ENCODE measurements around the gene EML6. TPM values are rescaled to one million over a fixed set of nuclear protein-coding genes. Genes with fewer than 3 reads are reported as not detected.

EML6 gene
- total and polyA plus RNA-seq, 2 donors (not counting 1 experiment from before 2014, with no cell fraction given): 0.34 to 1.3 TPM

GRCh38 chr2:54775710-54776109, 52.2 kb downstream of the EML6 start:
- no peaks in the 10 kb centered on the region for H4K20me1 ChIP-seq (ENCODE audit: control insufficient read depth, extremely low read depth, insufficient read depth, low read length)
- H3K36me3 ChIP-seq (ENCODE audit: control insufficient read depth, insufficient read depth, low read length): no peaks in the 10 kb centered on the region
- no peak overlapping the region for H3K27ac ChIP-seq (ENCODE audit: insufficient read depth, low read length)
- H3K27me3 ChIP-seq (ENCODE audit: control insufficient read depth, insufficient read depth, low read length): no peaks in the 10 kb centered on the region
- no peak overlapping the region for H3K4me3 ChIP-seq (replicated peaks in 1 of 4; ENCODE audit: control extremely low read depth in 1 of 4, insufficient read depth in 1 of 4, low read depth in 3 of 4, low read length in 4 of 4)
- no peak overlapping the region for H3K4me2 ChIP-seq (ENCODE audit: extremely low read depth, insufficient read depth, low read length)
- DNase-seq (ENCODE audit: low read depth in 2 of 2): peak in 1 of 2 donors; percentile 8
- H3K9me3 ChIP-seq (ENCODE audit: control insufficient read depth, insufficient read depth, low read depth, low read length): no peaks in the 10 kb centered on the region
- H2AFZ ChIP-seq (ENCODE audit: low read length): no peak overlapping the region
- no peak for TF ChIP-seq EZH2 (IDR thresholded peaks at IDR 0.05; ENCODE audit: low read length, missing control alignments)
- no peak for TF ChIP-seq CTCF (conservative IDR thresholded peaks at IDR 0.05 in 1 of 2, IDR thresholded peaks at IDR 0.05 in 1 of 2; ENCODE audit: low read depth in 1 of 2, low read length in 2 of 2)
- no peak overlapping the region for H3K9ac ChIP-seq (ENCODE audit: insufficient read depth, low read length)
- H3K4me1 ChIP-seq (ENCODE audit: control insufficient read depth, extremely low read depth, insufficient read depth, low read length): no peaks in the 10 kb centered on the region
- H3K79me2 ChIP-seq (ENCODE audit: control insufficient read depth, insufficient read depth, low read length): no peaks in the 10 kb centered on the region

GRCh38 chr2:54776494-54776893, 53.0 kb downstream of the EML6 start:
- no peaks in the 10 kb centered on the region for H3K4me1 ChIP-seq (ENCODE audit: control insufficient read depth, extremely low read depth, insufficient read depth, low read length)
- TF ChIP-seq EZH2 (IDR thresholded peaks at IDR 0.05; ENCODE audit: low read length, missing control alignments): no peak
- TF ChIP-seq CTCF (conservative IDR thresholded peaks at IDR 0.05 in 1 of 2, IDR thresholded peaks at IDR 0.05 in 1 of 2; ENCODE audit: low read depth in 1 of 2, low read length in 2 of 2): no peak
- H2AFZ ChIP-seq (ENCODE audit: low read length): no peak overlapping the region
- H3K27ac ChIP-seq (ENCODE audit: insufficient read depth, low read length): no peak overlapping the region
- no peak overlapping the region for H3K4me3 ChIP-seq (replicated peaks in 1 of 4; ENCODE audit: control extremely low read depth in 1 of 4, insufficient read depth in 1 of 4, low read depth in 3 of 4, low read length in 4 of 4)
- no peaks in the 10 kb centered on the region for H4K20me1 ChIP-seq (ENCODE audit: control insufficient read depth, extremely low read depth, insufficient read depth, low read length)
- H3K9me3 ChIP-seq (ENCODE audit: control insufficient read depth, insufficient read depth, low read depth, low read length): no peaks in the 10 kb centered on the region
- no peak for DNase-seq (ENCODE audit: low read depth in 2 of 2)
- H3K79me2 ChIP-seq (ENCODE audit: control insufficient read depth, insufficient read depth, low read length): no peaks in the 10 kb centered on the region
- no peaks in the 10 kb centered on the region for H3K36me3 ChIP-seq (ENCODE audit: control insufficient read depth, insufficient read depth, low read length)
- no peak overlapping the region for H3K9ac ChIP-seq (ENCODE audit: insufficient read depth, low read length)
- no peaks in the 10 kb centered on the region for H3K27me3 ChIP-seq (ENCODE audit: control insufficient read depth, insufficient read depth, low read length)
- H3K4me2 ChIP-seq (ENCODE audit: extremely low read depth, insufficient read depth, low read length): no peak overlapping the region

GRCh38 chr2:54783349-54783748, 59.9 kb downstream of the EML6 start:
- H2AFZ ChIP-seq (ENCODE audit: low read length): no peak overlapping the region
- no peak overlapping the region for H3K9ac ChIP-seq (ENCODE audit: insufficient read depth, low read length)
- no peaks in the 10 kb centered on the region for H3K27me3 ChIP-seq (ENCODE audit: control insufficient read depth, insufficient read depth, low read length)
- H3K4me1 ChIP-seq (ENCODE audit: control insufficient read depth, extremely low read depth, insufficient read depth, low read length): no peaks in the 10 kb centered on the region
- no peaks in the 10 kb centered on the region for H3K36me3 ChIP-seq (ENCODE audit: control insufficient read depth, insufficient read depth, low read length)
- H3K4me2 ChIP-seq (ENCODE audit: extremely low read depth, insufficient read depth, low read length): no peak overlapping the region
- TF ChIP-seq CTCF (conservative IDR thresholded peaks at IDR 0.05 in 1 of 2, IDR thresholded peaks at IDR 0.05 in 1 of 2; ENCODE audit: low read depth in 1 of 2, low read length in 2 of 2) (no peak), EZH2 (IDR thresholded peaks at IDR 0.05; ENCODE audit: low read length, missing control alignments) (no peak)
- H3K4me3 ChIP-seq (replicated peaks in 1 of 4; ENCODE audit: control extremely low read depth in 1 of 4, insufficient read depth in 1 of 4, low read depth in 3 of 4, low read length in 4 of 4): no peak overlapping the region
- no peaks in the 10 kb centered on the region for H3K9me3 ChIP-seq (ENCODE audit: control insufficient read depth, insufficient read depth, low read depth, low read length)
- no peaks in the 10 kb centered on the region for H4K20me1 ChIP-seq (ENCODE audit: control insufficient read depth, extremely low read depth, insufficient read depth, low read length)
- no peak for DNase-seq (ENCODE audit: low read depth in 2 of 2)
- H3K79me2 ChIP-seq (ENCODE audit: control insufficient read depth, insufficient read depth, low read length): no peaks in the 10 kb centered on the region
- H3K27ac ChIP-seq (ENCODE audit: insufficient read depth, low read length): no peak overlapping the region

Data from fibroblast of lung (primary cell).